ENCODE data around the gene PRKG1. TPM values are rescaled to one million over a fixed set of nuclear protein-coding genes. Genes with fewer than 3 reads are reported as not detected.

Gene PRKG1
- total RNA-seq, 1 donor from 2014 or later, result 50.2 TPM

DNA sequence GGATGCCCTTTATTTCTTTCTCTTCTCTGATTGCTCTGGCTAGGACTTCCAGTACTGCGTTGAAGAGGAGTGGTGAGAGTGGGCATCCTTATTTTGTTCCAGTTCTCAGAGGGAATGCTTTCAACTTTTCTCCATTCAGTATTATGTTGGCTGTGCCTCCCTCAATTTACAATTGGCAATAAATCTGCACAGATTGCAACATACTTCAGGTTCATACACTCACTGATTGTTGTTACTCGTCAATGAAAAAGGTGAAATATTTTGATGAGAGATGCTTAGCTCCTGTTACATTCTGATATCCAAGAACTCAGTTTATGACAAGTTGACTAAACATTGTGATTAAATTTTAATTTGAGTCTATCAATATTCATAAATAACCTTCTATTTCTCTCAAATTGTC, 1201.9 kb downstream of the PRKG1 start:
- H3K36me3 ChIP-seq, result peaks cover 0 to 9% of the 10 kb centered on the region in 2 donors
- no peak overlapping the region for H3K4me3 ChIP-seq
- peaks cover 0 to 5% of the 10 kb centered on the region in 2 donors for H3K4me1 ChIP-seq
- H3K9me3 ChIP-seq, result peaks cover 0 to 4% of the 10 kb centered on the region in 2 donors
- intact Hi-C loops (cut with DNase I), result no loop called here
- no peaks in the 10 kb centered on the region for H3K27me3 ChIP-seq
- TF ChIP-seq, protein P1, sequence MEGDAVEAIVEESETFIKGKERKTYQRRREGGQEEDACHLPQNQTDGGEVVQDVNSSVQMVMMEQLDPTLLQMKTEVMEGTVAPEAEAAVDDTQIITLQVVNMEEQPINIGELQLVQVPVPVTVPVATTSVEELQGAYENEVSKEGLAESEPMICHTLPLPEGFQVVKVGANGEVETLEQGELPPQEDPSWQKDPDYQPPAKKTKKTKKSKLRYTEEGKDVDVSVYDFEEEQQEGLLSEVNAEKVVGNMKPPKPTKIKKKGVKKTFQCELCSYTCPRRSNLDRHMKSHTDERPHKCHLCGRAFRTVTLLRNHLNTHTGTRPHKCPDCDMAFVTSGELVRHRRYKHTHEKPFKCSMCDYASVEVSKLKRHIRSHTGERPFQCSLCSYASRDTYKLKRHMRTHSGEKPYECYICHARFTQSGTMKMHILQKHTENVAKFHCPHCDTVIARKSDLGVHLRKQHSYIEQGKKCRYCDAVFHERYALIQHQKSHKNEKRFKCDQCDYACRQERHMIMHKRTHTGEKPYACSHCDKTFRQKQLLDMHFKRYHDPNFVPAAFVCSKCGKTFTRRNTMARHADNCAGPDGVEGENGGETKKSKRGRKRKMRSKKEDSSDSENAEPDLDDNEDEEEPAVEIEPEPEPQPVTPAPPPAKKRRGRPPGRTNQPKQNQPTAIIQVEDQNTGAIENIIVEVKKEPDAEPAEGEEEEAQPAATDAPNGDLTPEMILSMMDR (IDR thresholded peaks at IDR 0.05), result no peak
- H3K27ac ChIP-seq, result no peak overlapping the region
- no peak for DNase-seq (ENCODE audit: low spot score in 2 of 2)

DNA sequence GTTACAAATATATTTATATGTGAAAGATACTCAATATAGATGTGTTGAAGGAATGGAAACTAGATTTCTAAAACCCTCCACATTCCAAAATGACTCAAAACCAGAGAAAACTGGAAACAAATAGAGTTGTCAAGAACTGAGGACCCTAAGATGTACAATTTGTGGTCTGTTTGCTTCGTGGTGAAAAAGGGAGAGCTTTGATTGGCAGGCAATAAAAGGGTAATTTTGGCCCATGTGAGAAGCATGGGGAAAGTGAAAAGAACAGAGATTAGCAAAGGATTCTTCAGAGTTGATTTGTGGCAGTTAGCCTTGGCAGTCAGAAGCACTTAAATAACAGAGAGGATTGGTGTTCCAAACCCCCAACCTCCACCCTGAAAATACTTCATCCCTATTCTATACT, 1202.7 kb downstream of the PRKG1 start:
- DNase-seq (ENCODE audit: low spot score in 2 of 2), result no peak
- H3K4me3 ChIP-seq, result no peak overlapping the region
- peaks cover 0 to 10% of the 10 kb centered on the region in 2 donors for H3K4me1 ChIP-seq
- H3K36me3 ChIP-seq, result peaks cover 0 to 7% of the 10 kb centered on the region in 2 donors
- TF ChIP-seq, protein P1 (IDR thresholded peaks at IDR 0.05), result no peak
- H3K27me3 ChIP-seq, result no peaks in the 10 kb centered on the region
- H3K27ac ChIP-seq, result no peak overlapping the region
- peaks cover 0 to 4% of the 10 kb centered on the region in 2 donors for H3K9me3 ChIP-seq
- intact Hi-C loops (cut with DNase I), result no loop called here

DNA sequence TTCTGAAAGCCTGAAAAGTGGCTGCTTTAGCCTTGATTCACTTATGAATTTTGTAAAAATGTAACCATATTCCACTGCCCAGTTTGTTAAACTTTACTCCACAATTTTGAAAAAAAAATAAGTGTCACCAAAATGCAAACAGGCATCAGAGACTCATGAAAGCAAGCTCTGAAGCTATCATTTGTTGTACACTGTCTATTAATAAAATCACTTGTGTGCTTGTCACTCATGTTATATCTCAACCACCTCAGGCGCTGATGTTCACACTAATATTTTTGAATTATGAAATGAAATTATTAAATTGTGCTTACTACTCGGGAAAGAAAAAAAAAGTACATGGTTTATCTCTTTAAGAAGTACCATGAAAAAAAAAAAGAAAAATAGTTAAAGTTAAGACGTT, 1205.3 kb downstream of the PRKG1 start:
- peaks cover 0 to 4% of the 10 kb centered on the region in 2 donors for H3K9me3 ChIP-seq
- no peak overlapping the region for H3K27ac ChIP-seq
- H3K4me3 ChIP-seq, result no peak overlapping the region
- no peak for DNase-seq (ENCODE audit: low spot score in 2 of 2)
- H3K4me1 ChIP-seq, result peaks cover 0 to 10% of the 10 kb centered on the region in 2 donors
- intact Hi-C loops (cut with DNase I), result no loop called here
- H3K27me3 ChIP-seq, result no peaks in the 10 kb centered on the region
- H3K36me3 ChIP-seq, result peaks cover 3 to 12% of the 10 kb centered on the region in 2 donors
- TF ChIP-seq, protein P1 (IDR thresholded peaks at IDR 0.05), result no peak

DNA sequence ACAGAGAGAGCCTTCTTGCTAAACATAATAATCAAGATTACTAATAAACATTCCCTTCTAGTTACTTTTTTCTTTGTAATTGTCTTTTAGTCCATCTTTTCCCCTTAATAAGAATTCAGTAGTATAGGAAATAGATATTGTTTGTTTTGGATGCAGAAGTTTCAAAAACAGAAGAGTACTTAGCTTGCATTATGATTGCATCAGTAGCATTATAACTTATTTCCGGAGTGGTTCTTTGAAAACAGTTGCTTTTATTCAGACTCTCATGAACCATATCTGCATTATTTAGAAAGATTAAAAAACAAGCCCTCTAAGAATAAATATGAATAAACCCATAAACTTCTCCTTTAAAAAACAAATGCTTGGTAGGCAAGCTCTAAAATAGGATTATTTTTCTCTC, 1205.8 kb downstream of the PRKG1 start:
- intact Hi-C loops (cut with DNase I), result no loop called here
- H3K27ac ChIP-seq, result no peak overlapping the region
- H3K9me3 ChIP-seq, result peaks cover 0 to 4% of the 10 kb centered on the region in 2 donors

DNA sequence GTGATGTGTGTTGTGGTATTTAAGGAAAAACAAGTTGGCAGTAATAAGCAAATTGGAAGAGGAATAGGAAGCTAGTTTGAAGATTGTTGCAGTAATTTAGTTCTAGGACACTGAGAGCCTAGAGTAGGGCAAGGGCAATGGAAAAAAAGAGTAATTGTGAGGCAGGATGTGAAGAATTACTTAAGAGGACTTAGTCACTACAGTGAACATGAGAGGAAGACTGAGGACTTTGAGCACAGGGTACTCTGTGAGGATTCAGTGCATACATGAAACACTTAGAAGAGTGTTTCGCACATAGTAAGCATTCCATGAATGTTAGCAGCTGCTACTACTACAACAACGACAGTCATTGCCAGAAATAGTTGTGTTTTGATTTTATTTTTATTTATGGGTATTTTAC, 1208.9 kb downstream of the PRKG1 start:
- intact Hi-C loops (cut with DNase I), result no loop called here
- peaks cover 5 to 21% of the 10 kb centered on the region in 2 donors for H3K36me3 ChIP-seq
- no peaks in the 10 kb centered on the region for H3K9me3 ChIP-seq
- H3K4me3 ChIP-seq, result no peak overlapping the region
- peaks cover 0 to 10% of the 10 kb centered on the region in 2 donors for H3K4me1 ChIP-seq
- TF ChIP-seq, protein P1 (IDR thresholded peaks at IDR 0.05), result no peak
- H3K27me3 ChIP-seq, result no peaks in the 10 kb centered on the region
- no peak for DNase-seq (ENCODE audit: low spot score in 2 of 2)
- H3K27ac ChIP-seq, result no peak overlapping the region

More for the DNA sequence above, 1205.8 kb downstream of the PRKG1 start:
- Histone ChIP-seq H3K27me3 (no peaks in the 10 kb centered on the region), H3K4me1 (peaks cover 0 to 10% of the 10 kb centered on the region in 2 donors), H3K36me3 (peaks cover 3 to 17% of the 10 kb centered on the region in 2 donors), H3K4me3 (no peak overlapping the region)
- TF ChIP-seq, protein P1 (IDR thresholded peaks at IDR 0.05), result no peak
- no peak for DNase-seq (ENCODE audit: low spot score in 2 of 2)
